H9 (cell line): ENCODE results near the gene OSBPL10. TPM values are rescaled to one million over a fixed set of nuclear protein-coding genes. Genes with fewer than 3 reads are reported as not detected.

ENCODE experiments used
- DNase-seq: peaks from one replicate; pipeline ENCODE4 v3.0.0-alpha.2; 2017
- H2AFZ ChIP-seq: one replicate; pipeline ENCODE4 v1.6.1; 2013; ENCODE audit warnings: mild to moderate bottlenecking, low read length, control low read depth, moderate library complexity
- H2AK5ac ChIP-seq: 2 replicates; pipeline ENCODE4 v1.6.1; 2013; ENCODE audit warnings: low read length, control low read depth, mixed read lengths; ENCODE audit not compliant: insufficient read length
- H2BK120ac ChIP-seq: one replicate; pipeline ENCODE4 v1.6.1; 2013; ENCODE audit warnings: low read depth, mild to moderate bottlenecking, low read length, control low read depth, inconsistent platforms; ENCODE audit not compliant: poor library complexity, severe bottlenecking
- H2BK12ac ChIP-seq: 2 replicates; pipeline ENCODE4 v1.6.1; 2013; ENCODE audit warnings: low read length, control low read depth, mixed read lengths, low read depth; ENCODE audit not compliant: insufficient read length
- H2BK15ac ChIP-seq: 2 replicates; pipeline ENCODE4 v1.6.1; 2013; ENCODE audit warnings: low read depth, low read length, control low read depth
- H2BK20ac ChIP-seq: one replicate; pipeline ENCODE4 v1.6.1; 2013; ENCODE audit warnings: low read depth, mild to moderate bottlenecking, low read length, control low read depth, inconsistent platforms; ENCODE audit not compliant: poor library complexity, severe bottlenecking
- H2BK5ac ChIP-seq: 2 replicates; pipeline ENCODE4 v1.6.1; 2013; ENCODE audit warnings: low read length, control low read depth, mixed read lengths; ENCODE audit not compliant: insufficient read length
- H3K14ac ChIP-seq: 2 replicates; pipeline ENCODE4 v1.6.1; 2013; ENCODE audit warnings: low read length, control low read depth; ENCODE audit not compliant: insufficient read depth
- H3K18ac ChIP-seq: 2 replicates; pipeline ENCODE4 v1.6.1; 2013; ENCODE audit warnings: low read depth, mild to moderate bottlenecking, mixed read lengths, low read length, control low read depth; ENCODE audit not compliant: insufficient read length
- H3K23ac ChIP-seq: 2 replicates; pipeline ENCODE4 v1.6.1; 2013; ENCODE audit warnings: low read length, control low read depth, mixed read lengths, low read depth; ENCODE audit not compliant: insufficient read length
- H3K23me2 ChIP-seq: 2 replicates; pipeline ENCODE4 v1.6.1; 2013; ENCODE audit warnings: low read depth, mild to moderate bottlenecking, mixed read lengths, low read length, control low read depth; ENCODE audit not compliant: insufficient read length, poor library complexity, severe bottlenecking
- H3K27ac ChIP-seq: 2 replicates; pipeline ENCODE4 v1.5.1; 2013; ENCODE audit warnings: low read length, control low read depth, mixed read lengths, low read depth; ENCODE audit not compliant: insufficient read length
- H3K27me3 ChIP-seq: 2 replicates; pipeline ENCODE4 v1.6.1; 2013; ENCODE audit warnings: low read length, control low read depth, inconsistent platforms; ENCODE audit not compliant: insufficient read depth
- H3K4ac ChIP-seq: 2 replicates; pipeline ENCODE4 v1.6.1; 2013; ENCODE audit warnings: low read depth, mild to moderate bottlenecking, control low read depth, inconsistent platforms, low read length, moderate library complexity
- H3K4me1 ChIP-seq: 2 replicates; pipeline ENCODE4 v1.6.1; 2013; ENCODE audit warnings: low read length, control low read depth, inconsistent platforms; ENCODE audit not compliant: insufficient read depth
- H3K4me2 ChIP-seq: 2 replicates; pipeline ENCODE4 v1.6.1; 2013; ENCODE audit warnings: low read length, control low read depth, mixed read lengths; ENCODE audit not compliant: insufficient read length, insufficient read depth
- H3K56ac ChIP-seq: 2 replicates; pipeline ENCODE4 v1.6.1; 2013; ENCODE audit warnings: low read depth, mild to moderate bottlenecking, mixed read lengths, low read length, control low read depth; ENCODE audit not compliant: insufficient read length
- H3K79me1 ChIP-seq: 2 replicates; pipeline ENCODE4 v1.6.1; 2013; ENCODE audit warnings: low read depth, mild to moderate bottlenecking, moderate library complexity, low read length, control low read depth, inconsistent platforms; ENCODE audit not compliant: insufficient read depth, poor library complexity, severe bottlenecking
- H3K79me2 ChIP-seq: 2 replicates; pipeline ENCODE4 v1.6.1; 2013; ENCODE audit warnings: low read length, control low read depth, inconsistent platforms; ENCODE audit not compliant: insufficient read depth
- H3K9ac ChIP-seq: 2 replicates; pipeline ENCODE4 v1.6.1; 2013; ENCODE audit warnings: low read length, control low read depth, mixed read lengths; ENCODE audit not compliant: insufficient read length; ENCODE audit errors: extremely low read depth
- H3K9me3 ChIP-seq: one replicate; pipeline ENCODE4 v1.6.1; 2013; ENCODE audit warnings: low read depth, low read length, inconsistent platforms; ENCODE audit not compliant: control insufficient read depth
- H3T11ph ChIP-seq: one replicate; pipeline ENCODE4 v1.6.1; 2013; ENCODE audit warnings: mild to moderate bottlenecking, low read length, control low read depth, inconsistent platforms
- H4K20me1 ChIP-seq: one replicate; pipeline ENCODE4 v1.6.1; 2013; ENCODE audit not compliant: control insufficient read depth, insufficient read length, insufficient read depth
- H4K5ac ChIP-seq: 2 replicates; pipeline ENCODE4 v1.6.1; 2013; ENCODE audit warnings: low read depth, mild to moderate bottlenecking, mixed read lengths, low read length, control low read depth; ENCODE audit not compliant: insufficient read length
- H4K8ac ChIP-seq: replicated peaks from 2 replicates; pipeline ENCODE4 v1.6.1; 2013; ENCODE audit warnings: low read length, control low read depth, mixed read lengths, low read depth; ENCODE audit not compliant: insufficient read length
- H4K91ac ChIP-seq: 2 replicates; pipeline ENCODE4 v1.6.1; 2013; ENCODE audit warnings: low read depth, mild to moderate bottlenecking, moderate library complexity, mixed read lengths, low read length, control low read depth; ENCODE audit not compliant: insufficient read length
- H3K27ac Mint-ChIP-seq, 3 experiments: 2 replicates in 2 of 3; 3 replicates in 1 of 3; pipeline ENCODE4 v1.8.0; 2020 to 2021; ENCODE audit warnings: mixed read lengths in 3 of 3, mild to moderate bottlenecking in 1 of 3, moderate library complexity in 1 of 3
- H3K27me3 Mint-ChIP-seq: 2 replicates; pipeline ENCODE4 v1.8.0; 2021; ENCODE audit warnings: low read depth, mild to moderate bottlenecking, moderate library complexity, mixed read lengths
- H3K36me3 Mint-ChIP-seq, 3 experiments: 2 replicates in 2 of 3; 3 replicates in 1 of 3; pipeline ENCODE4 v1.8.0; 2020 to 2021; ENCODE audit warnings: low read depth in 3 of 3, mixed read lengths in 3 of 3; ENCODE audit not compliant: insufficient read depth in 1 of 3
- H3K4me1 Mint-ChIP-seq, 2 experiments: 2 replicates each; pipeline ENCODE4 v1.8.0; 2020; ENCODE audit warnings: mixed read lengths in 2 of 2
- H3K4me3 Mint-ChIP-seq, 2 experiments: 2 replicates in 1 of 2; 3 replicates in 1 of 2; pipeline ENCODE4 v1.8.0; 2020 to 2021; ENCODE audit warnings: mild to moderate bottlenecking in 2 of 2, mixed read lengths in 2 of 2, moderate library complexity in 1 of 2
- H3K9me3 Mint-ChIP-seq, 2 experiments: 2 replicates in 1 of 2; 3 replicates in 1 of 2; pipeline ENCODE4 v1.8.0; 2020; ENCODE audit warnings: mild to moderate bottlenecking in 2 of 2, mixed read lengths in 2 of 2, moderate library complexity in 1 of 2
- WGBS: extraction: QIAGEN DNeasy Blood & Tissue Kit; methylation state at CpG from one replicate; pipeline ENCODE4 v1.1.7; 2013; ENCODE audit warnings: missing lambda C conversion rate, low lambda C conversion rate, mixed read lengths; ENCODE audit not compliant: insufficient read length; ENCODE audit errors: extremely low coverage; 5-methylcytosine and 5-hydroxymethylcytosine counted together
- total RNA-seq: library from RNA; stranded (reverse); gene quantifications from 2 replicates; pipeline ENCODE4 v1.2.1, GENCODE V29; 2021
- TF ChIP-seq, protein P1 (sequence below): fragments of 200-600 bp; sonication (generic); conservative IDR thresholded peaks from 3 replicates; pipeline ENCODE4 v1.8.0; 2021; ENCODE audit warnings: antibody characterized with exemption, mild to moderate bottlenecking

Gene OSBPL10
- total RNA-seq, 1 experiment from 2014 or later, result 42.7 TPM

DNA sequence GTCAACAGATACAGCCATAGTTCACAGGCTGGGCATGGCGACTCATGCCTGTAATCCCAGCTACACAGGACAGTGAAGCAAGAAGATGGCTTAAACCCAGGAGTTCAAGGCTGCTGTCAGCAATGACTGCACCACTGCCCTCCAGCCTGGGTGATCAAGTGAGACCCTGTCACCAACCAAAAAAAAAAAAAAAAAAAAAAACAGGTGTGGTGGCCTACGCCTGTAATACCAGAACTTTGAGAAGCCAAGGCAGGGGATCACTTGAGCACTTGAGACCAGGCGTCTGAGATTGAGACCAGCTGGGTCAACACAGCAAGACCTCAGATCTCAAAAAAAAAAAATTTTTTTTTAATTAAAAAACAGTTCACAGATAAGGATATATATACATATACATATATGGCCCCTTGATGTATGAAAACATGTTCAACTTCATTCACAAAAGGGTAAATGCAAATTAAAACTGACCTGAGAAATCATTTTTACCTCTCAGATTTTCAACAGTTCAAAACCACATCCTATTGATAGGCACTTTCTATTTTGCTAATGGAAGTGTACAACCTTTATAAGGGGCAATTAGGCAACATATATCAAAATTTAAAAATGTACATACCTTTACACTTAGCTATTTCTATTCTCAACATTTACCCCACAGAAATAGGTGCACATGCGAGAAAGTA lies 51.1 kb downstream of the OSBPL10 start:
- H3K23ac ChIP-seq, result no peak overlapping the region
- no peaks in the 10 kb centered on the region for H4K20me1 ChIP-seq
- no peak overlapping the region for H3K27ac Mint-ChIP-seq

More for the DNA sequence above, 51.1 kb downstream of the OSBPL10 start:
- no CpG with 5 or more reads among the region's 4 CpGs for WGBS
- H3K23me2 ChIP-seq, result no peaks in the 10 kb centered on the region
- no peak overlapping the region for H3K27ac ChIP-seq
- H3K9ac ChIP-seq, result no peak overlapping the region
- H2BK120ac ChIP-seq, result no peak overlapping the region
- Mint-ChIP-seq H3K9me3 (no peaks in the 10 kb centered on the region), H3K4me3 (no peak overlapping the region), H3K27me3 (no peaks in the 10 kb centered on the region), H3K36me3 (peaks cover 0 to 8% (median 2%) of the 10 kb centered on the region in 3 experiments; a peak in 1 of 7 replicates), H3K4me1 (peaks cover 42% of the 10 kb centered on the region in 2 experiments)
- H2BK15ac ChIP-seq, result no peak overlapping the region
- no peaks in the 10 kb centered on the region for H3K27me3 ChIP-seq
- H2BK12ac ChIP-seq, result no peak overlapping the region
- peaks cover 22% of the 10 kb centered on the region; the same call in 1 of the 2 replicates for H3K79me2 ChIP-seq
- H3K14ac ChIP-seq, result no peak overlapping the region
- H3K18ac ChIP-seq, result no peak overlapping the region
- H4K91ac ChIP-seq, result no peak overlapping the region
- H2AK5ac ChIP-seq, result no peak overlapping the region
- no peak overlapping the region for H3K4ac ChIP-seq
- no peak overlapping the region for H2AFZ ChIP-seq
- no peak overlapping the region for H3K4me2 ChIP-seq
- no peak overlapping the region for H4K8ac ChIP-seq
- DNase-seq, result no peak
- TF ChIP-seq, protein P1, sequence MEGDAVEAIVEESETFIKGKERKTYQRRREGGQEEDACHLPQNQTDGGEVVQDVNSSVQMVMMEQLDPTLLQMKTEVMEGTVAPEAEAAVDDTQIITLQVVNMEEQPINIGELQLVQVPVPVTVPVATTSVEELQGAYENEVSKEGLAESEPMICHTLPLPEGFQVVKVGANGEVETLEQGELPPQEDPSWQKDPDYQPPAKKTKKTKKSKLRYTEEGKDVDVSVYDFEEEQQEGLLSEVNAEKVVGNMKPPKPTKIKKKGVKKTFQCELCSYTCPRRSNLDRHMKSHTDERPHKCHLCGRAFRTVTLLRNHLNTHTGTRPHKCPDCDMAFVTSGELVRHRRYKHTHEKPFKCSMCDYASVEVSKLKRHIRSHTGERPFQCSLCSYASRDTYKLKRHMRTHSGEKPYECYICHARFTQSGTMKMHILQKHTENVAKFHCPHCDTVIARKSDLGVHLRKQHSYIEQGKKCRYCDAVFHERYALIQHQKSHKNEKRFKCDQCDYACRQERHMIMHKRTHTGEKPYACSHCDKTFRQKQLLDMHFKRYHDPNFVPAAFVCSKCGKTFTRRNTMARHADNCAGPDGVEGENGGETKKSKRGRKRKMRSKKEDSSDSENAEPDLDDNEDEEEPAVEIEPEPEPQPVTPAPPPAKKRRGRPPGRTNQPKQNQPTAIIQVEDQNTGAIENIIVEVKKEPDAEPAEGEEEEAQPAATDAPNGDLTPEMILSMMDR, result no peak
- H3K79me1 ChIP-seq, result peaks cover 15% of the 10 kb centered on the region
- H3K4me1 ChIP-seq, result peaks cover 10% of the 10 kb centered on the region
- no peak overlapping the region for H4K5ac ChIP-seq
- no peaks in the 10 kb centered on the region for H3K9me3 ChIP-seq
- no peak overlapping the region for H3K56ac ChIP-seq
- H2BK5ac ChIP-seq, result no peak overlapping the region
- H3T11ph ChIP-seq, result no peak overlapping the region
- H2BK20ac ChIP-seq, result no peak overlapping the region
